Thyroid gland (tissue), 4 donors: ENCODE measurements around the gene PDS5B.

Source experiments
- CTCF ChIP-seq, 6 experiments: fragments of 200-600 bp in 3 of 6; fragments of 450-650 bp in 3 of 6; sonication (generic) in 3 of 6; IDR thresholded peaks; one replicate each; pipeline ENCODE4 v1.5.1; 2016 to 2019; ENCODE audit warnings: antibody characterized with exemption in 6 of 6, mild to moderate bottlenecking in 2 of 6, inconsistent platforms in 1 of 6, moderate library complexity in 1 of 6
- POLR2A ChIP-seq, 2 donors: fragments of 450-650 bp; IDR thresholded peaks; one replicate each; pipeline ENCODE4 v1.6.1; 2017; ENCODE audit warnings: antibody characterized with exemption in 2 of 2, mild to moderate bottlenecking in 2 of 2, moderate library complexity in 1 of 2

- TF ChIP-seq POLR2A (IDR thresholded peaks at IDR 0.05) (no peak), CTCF (IDR thresholded peaks at IDR 0.05) (no peak)
Observed at GRCh38 chr13:32537580-32538142, 48.6 kb upstream of the PDS5B start.
